ENCODE measurements around the gene ABLIM1.

The ABLIM1 gene

DNA sequence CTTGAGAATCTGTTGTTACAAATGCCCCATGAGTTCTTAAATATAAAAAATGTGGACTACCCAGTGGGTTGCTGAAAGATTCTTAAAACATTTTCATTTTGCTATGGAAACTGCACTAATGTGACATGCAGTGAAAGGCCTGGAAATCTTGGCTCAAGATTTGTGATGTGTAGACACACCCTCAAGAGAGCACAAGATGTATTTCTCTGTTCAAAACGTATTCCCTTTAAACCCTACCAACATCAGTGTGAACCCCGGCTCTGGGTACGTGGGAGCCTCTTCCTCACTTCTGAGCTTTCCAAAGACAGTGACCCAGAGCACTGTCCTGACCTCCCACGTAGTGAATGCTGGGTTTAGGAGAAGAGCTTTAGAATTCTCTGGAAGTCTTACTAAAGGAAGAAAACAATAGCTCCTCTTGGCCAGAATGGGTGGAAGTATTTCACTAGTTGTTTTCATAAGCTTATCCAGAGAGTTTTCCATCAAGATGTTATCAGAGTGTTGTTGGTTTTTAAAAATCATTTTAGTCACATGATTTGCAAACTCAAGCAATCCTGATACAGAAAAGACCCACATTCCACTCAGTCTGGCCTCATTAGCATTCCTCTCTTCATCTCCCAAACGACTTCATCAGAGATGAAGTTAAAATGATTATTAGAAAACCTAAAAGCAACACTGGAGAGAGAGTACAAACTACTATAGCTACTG, 172.2 kb downstream of the ABLIM1 start:
- no peak for DNase-seq (ENCODE audit: low spot score)
- TF ChIP-seq, protein P1, sequence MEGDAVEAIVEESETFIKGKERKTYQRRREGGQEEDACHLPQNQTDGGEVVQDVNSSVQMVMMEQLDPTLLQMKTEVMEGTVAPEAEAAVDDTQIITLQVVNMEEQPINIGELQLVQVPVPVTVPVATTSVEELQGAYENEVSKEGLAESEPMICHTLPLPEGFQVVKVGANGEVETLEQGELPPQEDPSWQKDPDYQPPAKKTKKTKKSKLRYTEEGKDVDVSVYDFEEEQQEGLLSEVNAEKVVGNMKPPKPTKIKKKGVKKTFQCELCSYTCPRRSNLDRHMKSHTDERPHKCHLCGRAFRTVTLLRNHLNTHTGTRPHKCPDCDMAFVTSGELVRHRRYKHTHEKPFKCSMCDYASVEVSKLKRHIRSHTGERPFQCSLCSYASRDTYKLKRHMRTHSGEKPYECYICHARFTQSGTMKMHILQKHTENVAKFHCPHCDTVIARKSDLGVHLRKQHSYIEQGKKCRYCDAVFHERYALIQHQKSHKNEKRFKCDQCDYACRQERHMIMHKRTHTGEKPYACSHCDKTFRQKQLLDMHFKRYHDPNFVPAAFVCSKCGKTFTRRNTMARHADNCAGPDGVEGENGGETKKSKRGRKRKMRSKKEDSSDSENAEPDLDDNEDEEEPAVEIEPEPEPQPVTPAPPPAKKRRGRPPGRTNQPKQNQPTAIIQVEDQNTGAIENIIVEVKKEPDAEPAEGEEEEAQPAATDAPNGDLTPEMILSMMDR (IDR thresholded peaks at IDR 0.05; ENCODE audit: extremely low read depth, insufficient read depth, missing control alignments) = no peak
- in situ Hi-C loops (cut with MboI; ENCODE audit: low pct_unique_long_range_greater_than_20kb, low sequenced_read_pairs, unreplicated experiment) = no loop called here

GRCh38 chr10:114483575-114483974, 174.5 kb downstream of the ABLIM1 start:
- in situ Hi-C loops (cut with MboI; ENCODE audit: low pct_unique_long_range_greater_than_20kb, low sequenced_read_pairs, unreplicated experiment) = no loop called here
- TF ChIP-seq, protein P1 (IDR thresholded peaks at IDR 0.05; ENCODE audit: extremely low read depth, insufficient read depth, missing control alignments) = no peak
- no peak for DNase-seq (ENCODE audit: low spot score)

- in situ Hi-C loops (cut with MboI; ENCODE audit: low pct_unique_long_range_greater_than_20kb, low sequenced_read_pairs, unreplicated experiment) = no loop called here
- no peak for DNase-seq (ENCODE audit: low spot score)
- TF ChIP-seq, protein P1 (IDR thresholded peaks at IDR 0.05; ENCODE audit: extremely low read depth, insufficient read depth, missing control alignments) = no peak
These were observed 175.4 kb downstream of the ABLIM1 start for GRCh38 chr10:114482480-114483304.

GRCh38 chr10:114481055-114481454, 177.0 kb downstream of the ABLIM1 start:
- TF ChIP-seq, protein P1 (IDR thresholded peaks at IDR 0.05; ENCODE audit: extremely low read depth, insufficient read depth, missing control alignments) = no peak
- DNase-seq (ENCODE audit: low spot score) = no peak
- in situ Hi-C loops (cut with MboI; ENCODE audit: low pct_unique_long_range_greater_than_20kb, low sequenced_read_pairs, unreplicated experiment) = no loop called here

DNA sequence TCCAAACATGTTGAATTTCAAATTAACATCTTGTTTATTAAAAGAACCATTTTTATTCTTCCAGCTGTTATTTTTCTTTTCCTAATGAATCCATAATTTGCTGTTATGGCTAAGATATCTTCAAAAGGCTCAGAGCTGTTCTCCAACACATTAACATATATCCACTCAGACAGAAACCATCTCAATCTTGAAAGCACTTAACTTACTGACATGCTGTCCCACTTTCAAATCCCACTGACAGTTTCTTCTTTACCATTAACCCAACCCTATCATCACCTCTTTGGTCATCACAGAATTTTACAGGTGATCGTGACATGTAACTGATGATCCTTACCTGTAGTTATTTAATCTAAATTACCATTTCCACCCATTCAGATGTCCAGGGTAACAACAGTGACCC, 178.2 kb downstream of the ABLIM1 start:
- in situ Hi-C loops (cut with MboI; ENCODE audit: low pct_unique_long_range_greater_than_20kb, low sequenced_read_pairs, unreplicated experiment) = loop anchor here (10.0 kb wide), 1 partner anchor 215 kb away; no protein-coding TSS in a partner anchor
- TF ChIP-seq, protein P1 (IDR thresholded peaks at IDR 0.05; ENCODE audit: extremely low read depth, insufficient read depth, missing control alignments) = no peak
- no peak for DNase-seq (ENCODE audit: low spot score)

DNA sequence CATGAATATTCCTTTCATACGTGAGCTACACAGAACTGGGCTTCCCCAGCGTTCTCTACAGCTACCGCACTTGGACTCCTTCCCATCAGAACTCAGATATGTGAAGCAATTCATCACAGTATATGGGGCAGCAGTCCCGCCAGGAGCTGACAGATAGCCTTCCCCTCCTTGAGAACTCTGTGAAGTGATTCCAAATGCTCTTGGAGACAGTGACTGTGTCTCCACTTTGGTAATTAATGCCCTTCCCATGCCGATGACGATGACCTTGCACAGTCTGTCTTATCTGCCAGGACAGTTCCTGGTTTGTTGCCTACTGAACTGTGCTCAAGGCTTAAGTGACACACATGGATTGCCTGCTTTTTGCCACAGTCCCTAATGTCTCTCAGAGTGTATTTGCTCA, 178.8 kb downstream of the ABLIM1 start:
- TF ChIP-seq, protein P1 (IDR thresholded peaks at IDR 0.05; ENCODE audit: extremely low read depth, insufficient read depth, missing control alignments) = no peak
- no peak for DNase-seq (ENCODE audit: low spot score)
- in situ Hi-C loops (cut with MboI; ENCODE audit: low pct_unique_long_range_greater_than_20kb, low sequenced_read_pairs, unreplicated experiment) = loop anchor here (10.0 kb wide), 1 partner anchor 215 kb away; no protein-coding TSS in a partner anchor

All from GM13977 (cell line).